ENCODE measurements around the gene MKX. TPM values are rescaled to one million over a fixed set of nuclear protein-coding genes. Genes with fewer than 3 reads are reported as not detected.

The MKX gene
- total RNA-seq, 4 donors from 2014 or later = 0.53 to 1.2 TPM; not detected in 2

- in situ Hi-C loops (cut with MboI; ENCODE audit: low sequenced_read_pairs in 4 of 4) = no loop called here
- Histone ChIP-seq H3K27me3 (no peaks in the 10 kb centered on the region), H3K36me3 (no peaks in the 10 kb centered on the region), H3K4me1 (peaks cover 10 to 13% of the 10 kb centered on the region in 2 donors), H3K9me3 (no peaks in the 10 kb centered on the region), H3K27ac (no peak overlapping the region), H3K4me3 (no peak overlapping the region)
- DNase-seq (no peak), ATAC-seq (no peak)
- intact Hi-C loops (cut with DNase I; ENCODE audit: low total_unique reads) = no loop called here
- no peak for TF ChIP-seq POLR2A (IDR thresholded peaks at IDR 0.05)
- no peak for TF ChIP-seq CTCF (IDR thresholded peaks at IDR 0.05 in 4 of 5, conservative IDR thresholded peaks at IDR 0.05 in 1 of 5)
Observed at GRCh38 chr10:27720529-27720928, 25.1 kb downstream of the MKX start.

GRCh38 chr10:27719052-27719451 is 26.6 kb downstream of the MKX start:
- Histone ChIP-seq H3K27me3 (no peaks in the 10 kb centered on the region), H3K4me1 (peaks cover 22 to 27% of the 10 kb centered on the region in 2 donors), H3K27ac (no peak overlapping the region), H3K4me3 (no peak overlapping the region), H3K9me3 (no peaks in the 10 kb centered on the region), H3K36me3 (no peaks in the 10 kb centered on the region)
- intact Hi-C loops (cut with DNase I; ENCODE audit: low total_unique reads) = no loop called here
- in situ Hi-C loops (cut with MboI; ENCODE audit: low sequenced_read_pairs in 4 of 4) = no loop called here
- no peak for ATAC-seq
- TF ChIP-seq CTCF (IDR thresholded peaks at IDR 0.05 in 4 of 5, conservative IDR thresholded peaks at IDR 0.05 in 1 of 5) (no peak), POLR2A (IDR thresholded peaks at IDR 0.05) (no peak)
- DNase-seq = no peak

GRCh38 chr10:27717861-27718260 is 27.8 kb downstream of the MKX start:
- Histone ChIP-seq H3K4me1 (peaks cover 12 to 27% of the 10 kb centered on the region in 2 donors), H3K9me3 (no peaks in the 10 kb centered on the region), H3K27me3 (no peaks in the 10 kb centered on the region), H3K36me3 (no peaks in the 10 kb centered on the region), H3K4me3 (no peak overlapping the region), H3K27ac (no peak overlapping the region)
- intact Hi-C loops (cut with DNase I; ENCODE audit: low total_unique reads) (no loop called here), in situ Hi-C loops (cut with MboI; ENCODE audit: low sequenced_read_pairs in 4 of 4) (no loop called here)
- TF ChIP-seq POLR2A (IDR thresholded peaks at IDR 0.05) = no peak
- no peak for ATAC-seq
- DNase-seq = no peak

GRCh38 chr10:27717224-27717623 is 28.4 kb downstream of the MKX start:
- in situ Hi-C loops (cut with MboI; ENCODE audit: low sequenced_read_pairs in 4 of 4) = no loop called here
- H3K4me1 ChIP-seq = peaks cover 12 to 27% of the 10 kb centered on the region in 2 donors
- intact Hi-C loops (cut with DNase I; ENCODE audit: low total_unique reads) = no loop called here

GRCh38 chr10:27716521-27716920 is 29.1 kb downstream of the MKX start:
- Histone ChIP-seq H3K4me3 (no peak overlapping the region), H3K27me3 (no peaks in the 10 kb centered on the region), H3K36me3 (no peaks in the 10 kb centered on the region), H3K9me3 (no peaks in the 10 kb centered on the region), H3K4me1 (peaks cover 12 to 27% of the 10 kb centered on the region in 2 donors), H3K27ac (no peak overlapping the region)
- DNase-seq = no peak
- intact Hi-C loops (cut with DNase I; ENCODE audit: low total_unique reads) = no loop called here
- TF ChIP-seq CTCF (IDR thresholded peaks at IDR 0.05 in 4 of 5, conservative IDR thresholded peaks at IDR 0.05 in 1 of 5) (no peak), POLR2A (IDR thresholded peaks at IDR 0.05) (no peak)
- in situ Hi-C loops (cut with MboI; ENCODE audit: low sequenced_read_pairs in 4 of 4) = no loop called here
- no peak for ATAC-seq

More at GRCh38 chr10:27717224-27717623, 28.4 kb downstream of the MKX start:
- DNase-seq (no peak), ATAC-seq (no peak)
- no peak overlapping the region for H3K4me3 ChIP-seq
- TF ChIP-seq POLR2A (IDR thresholded peaks at IDR 0.05) = no peak
- TF ChIP-seq CTCF (IDR thresholded peaks at IDR 0.05 in 4 of 5, conservative IDR thresholded peaks at IDR 0.05 in 1 of 5) = no peak
- H3K36me3 ChIP-seq = no peaks in the 10 kb centered on the region
- H3K27me3 ChIP-seq = no peaks in the 10 kb centered on the region
- no peak overlapping the region for H3K27ac ChIP-seq
- no peaks in the 10 kb centered on the region for H3K9me3 ChIP-seq
